HG02571 (cell line): Measurements from ENCODE around the gene CASP2.
A peak's percentile ranks its signal among the peaks of the same experiment; 100 is the strongest.

Experiments
- ATAC-seq: cut with Tn5 transposase; IDR thresholded peaks from one replicate; pipeline ENCODE4 v1.9.1; 2021; ENCODE audit warnings: mild to moderate bottlenecking, moderate library complexity; ENCODE audit not compliant: unreplicated experiment

CASP2 gene

DNA sequence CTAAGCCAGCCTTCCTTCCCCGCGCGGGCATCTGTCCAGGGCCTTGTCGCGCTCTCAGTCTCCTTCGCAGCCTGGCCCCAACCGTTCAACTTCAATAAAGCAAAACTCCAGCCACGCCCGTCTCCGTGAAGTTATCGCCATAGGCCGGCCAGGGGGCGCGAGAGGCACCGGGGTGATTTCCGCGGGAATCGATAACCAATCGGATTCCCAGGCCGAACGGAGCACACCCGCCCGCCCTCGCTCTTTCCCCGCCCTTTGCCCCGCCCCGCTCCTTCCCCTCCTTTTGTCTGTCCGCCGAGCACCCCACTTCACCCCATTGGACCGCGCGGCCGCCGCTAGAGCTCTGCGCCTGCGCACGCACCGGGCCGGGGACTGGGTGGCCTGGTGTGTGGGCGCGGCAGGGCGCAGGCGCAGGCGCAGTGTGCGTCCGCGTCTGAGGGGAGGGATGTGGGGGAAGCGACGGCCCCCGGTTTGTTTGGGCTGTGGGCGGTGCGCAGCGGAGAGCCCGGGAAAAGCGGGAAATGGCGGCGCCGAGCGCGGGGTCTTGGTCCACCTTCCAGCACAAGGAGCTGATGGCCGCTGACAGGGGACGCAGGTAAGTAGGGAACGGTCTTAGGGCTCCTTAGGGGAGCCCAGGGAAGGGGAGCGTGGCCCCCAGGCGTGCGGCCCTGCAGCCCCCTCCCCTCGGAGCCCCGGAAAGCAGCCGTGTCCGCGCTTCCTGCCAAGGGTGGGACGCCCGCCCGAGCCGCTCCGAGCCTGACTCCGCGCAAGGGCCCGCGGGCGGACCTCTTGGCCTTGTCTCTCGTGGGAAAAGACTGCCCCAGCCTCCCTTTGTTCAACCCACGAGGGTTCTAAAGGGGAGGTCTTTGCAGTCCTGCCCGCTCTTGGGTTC, at the start of gene CASP2:
CASP2 (plus strand) TSS at position 417 of the 892 bp plus-strand sequence; CDS start at position 522, 105 bp downstream.
- peak; percentile 89 for ATAC-seq

GRCh38 chr7:143239813-143240212, 48.3 kb upstream of the CASP2 start:
- no peak for ATAC-seq

DNA sequence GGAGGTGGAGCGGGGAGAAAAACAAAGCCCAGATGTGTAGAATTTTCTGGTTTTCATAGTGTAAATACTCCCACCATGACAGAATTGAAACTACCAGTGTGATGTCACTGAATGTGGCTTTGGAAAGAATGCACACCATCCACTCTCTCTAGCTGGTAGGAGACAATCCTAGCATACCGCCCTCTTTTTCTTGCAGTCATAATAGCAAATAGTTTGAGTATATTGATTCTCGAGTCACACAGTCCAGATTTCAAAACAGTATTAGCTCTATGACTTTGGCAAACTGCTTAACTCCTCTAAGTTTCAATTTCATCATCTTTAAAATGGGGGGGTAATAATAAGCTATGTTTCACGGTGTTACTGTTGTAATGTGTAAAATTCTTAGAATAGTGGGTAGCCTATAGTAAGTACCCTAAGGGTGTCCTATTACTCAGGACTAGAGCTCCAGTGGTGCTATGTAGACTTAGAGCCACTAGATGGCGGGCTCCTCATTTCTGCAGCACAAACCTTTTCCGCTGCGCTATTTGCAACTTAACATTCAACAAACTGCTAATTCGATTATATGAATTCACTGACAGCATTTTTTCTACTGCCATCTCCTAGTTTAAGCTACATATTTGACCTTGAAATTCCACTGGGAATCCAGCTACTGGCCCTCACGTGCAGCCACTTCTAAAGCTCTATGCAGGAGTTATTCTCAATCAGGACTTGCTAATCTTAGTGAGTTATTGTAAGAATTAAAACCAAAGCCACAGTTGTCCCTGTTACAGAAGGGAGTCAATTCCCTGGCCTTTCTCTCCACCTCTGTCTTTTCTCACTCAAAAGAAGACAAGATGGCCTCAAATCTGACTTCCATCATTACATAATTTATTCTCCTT, 47.6 kb upstream of the CASP2 start:
- ATAC-seq = peak; percentile 91

- no peak for ATAC-seq
Measured at GRCh38 chr7:143242306-143242705, 45.8 kb upstream of the CASP2 start.

- ATAC-seq = no peak
Measured at GRCh38 chr7:143243111-143243510, 45.0 kb upstream of the CASP2 start.

GRCh38 chr7:143243614-143244013, 44.5 kb upstream of the CASP2 start:
- no peak for ATAC-seq

- no peak for ATAC-seq
Measured at GRCh38 chr7:143244321-143244720, 43.8 kb upstream of the CASP2 start.

DNA sequence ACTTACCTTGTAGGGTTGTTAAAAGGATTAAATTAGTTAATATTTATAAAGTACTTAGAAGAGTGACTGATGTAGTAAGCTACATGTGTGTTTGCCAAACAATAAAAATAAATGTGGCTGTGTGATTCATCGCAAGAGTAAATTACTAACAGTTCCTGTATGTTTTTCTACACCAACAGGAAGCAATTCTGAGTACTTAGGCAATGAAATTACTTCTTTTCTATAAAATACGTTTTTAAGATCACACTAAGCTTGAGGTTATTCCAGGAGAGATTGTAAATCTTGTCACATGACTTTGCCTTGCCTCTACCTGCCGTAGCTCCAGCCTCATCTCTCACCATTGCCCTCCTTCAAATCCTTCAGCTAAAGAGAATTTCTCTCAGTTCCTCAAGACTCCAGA, 43.0 kb upstream of the CASP2 start:
- no peak for ATAC-seq

DNA sequence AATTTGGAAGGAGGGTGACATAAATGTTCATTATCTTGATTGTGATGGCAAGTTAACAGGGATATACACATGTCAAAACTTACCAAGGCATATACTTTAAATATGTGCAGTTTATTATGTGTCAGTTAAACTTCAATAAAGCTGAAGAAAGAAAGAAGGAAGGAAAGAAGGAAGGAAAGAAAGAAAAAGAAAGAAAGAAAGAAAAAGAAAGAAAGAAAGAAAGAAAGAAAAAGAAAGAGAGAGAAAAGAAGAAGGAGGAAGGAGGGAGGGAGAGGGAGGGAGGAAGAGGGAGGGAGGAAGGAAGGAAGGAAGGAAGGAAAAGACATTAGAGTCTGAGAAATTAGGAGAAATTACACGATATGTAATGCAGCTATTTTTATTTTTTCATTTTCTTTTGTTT, 40.8 kb upstream of the CASP2 start:
- no peak for ATAC-seq

DNA sequence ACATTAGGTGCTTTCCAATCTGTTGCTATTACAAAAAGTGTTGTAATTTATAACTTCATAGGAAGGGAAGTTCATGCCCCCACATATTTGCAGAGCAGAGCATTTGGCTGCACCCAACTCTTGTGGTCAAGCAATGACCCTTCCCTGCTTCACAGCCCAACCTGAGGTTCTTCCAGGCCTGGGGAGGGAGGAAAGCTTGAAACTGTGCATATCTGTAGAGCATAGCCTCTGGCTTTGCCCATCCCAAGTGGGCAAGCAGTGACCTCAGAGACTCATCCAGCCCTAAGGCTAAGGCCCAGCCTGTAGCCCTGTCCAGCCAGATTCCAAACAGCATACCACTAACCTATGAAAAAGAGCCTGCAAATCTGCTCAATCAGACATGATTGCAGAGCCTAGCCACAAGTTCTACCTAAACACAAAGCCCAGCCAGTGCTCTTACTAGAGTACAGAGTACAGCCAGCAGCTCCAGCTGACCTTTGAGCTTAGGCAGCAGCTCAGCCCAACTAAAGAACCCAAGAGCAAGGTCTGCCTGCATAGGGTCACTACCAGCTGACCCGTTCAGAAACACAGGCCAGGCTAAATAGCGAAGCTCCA, 39.3 kb upstream of the CASP2 start:
- no peak for ATAC-seq

DNA sequence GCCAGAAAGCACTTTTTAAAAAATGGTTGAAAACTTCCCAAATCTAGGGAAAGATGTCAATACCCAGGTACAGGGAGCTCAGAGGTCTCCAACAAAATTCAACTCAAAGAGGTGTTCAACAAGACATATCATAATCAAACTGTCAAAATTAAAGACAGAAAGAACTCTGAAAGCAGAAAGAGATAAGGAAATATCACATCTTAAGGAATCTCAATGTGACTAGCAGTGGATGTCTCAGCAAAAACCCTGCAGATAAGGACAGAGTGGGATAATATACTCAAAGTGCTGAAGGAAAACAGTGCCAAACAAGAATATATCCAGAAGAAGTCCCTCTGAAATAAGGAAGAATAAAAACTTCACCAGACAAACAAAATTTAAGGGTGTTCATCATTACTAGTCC, 38.0 kb upstream of the CASP2 start:
- ATAC-seq = no peak

- ATAC-seq = no peak
Measured at GRCh38 chr7:143250822-143251221, 37.3 kb upstream of the CASP2 start.

DNA sequence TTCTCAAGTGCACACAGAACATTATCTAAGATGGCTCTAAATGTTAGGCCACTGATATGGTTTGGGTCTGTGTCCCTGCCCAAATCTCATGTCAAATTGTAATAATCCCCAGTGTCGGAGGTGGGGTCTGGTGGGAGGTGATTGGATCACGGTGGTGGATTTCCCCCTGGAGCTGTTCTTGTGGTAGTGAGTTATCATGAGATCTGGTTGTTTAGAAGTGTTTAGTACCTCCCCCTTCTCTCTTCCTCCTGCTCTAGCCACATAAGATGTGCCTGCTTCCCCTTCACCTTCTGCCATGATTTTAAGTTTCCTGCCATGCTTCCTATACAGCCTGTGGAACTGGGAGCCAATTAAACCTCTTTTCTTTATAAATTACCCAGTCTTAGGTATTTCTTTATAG, 36.1 kb upstream of the CASP2 start:
- no peak for ATAC-seq

DNA sequence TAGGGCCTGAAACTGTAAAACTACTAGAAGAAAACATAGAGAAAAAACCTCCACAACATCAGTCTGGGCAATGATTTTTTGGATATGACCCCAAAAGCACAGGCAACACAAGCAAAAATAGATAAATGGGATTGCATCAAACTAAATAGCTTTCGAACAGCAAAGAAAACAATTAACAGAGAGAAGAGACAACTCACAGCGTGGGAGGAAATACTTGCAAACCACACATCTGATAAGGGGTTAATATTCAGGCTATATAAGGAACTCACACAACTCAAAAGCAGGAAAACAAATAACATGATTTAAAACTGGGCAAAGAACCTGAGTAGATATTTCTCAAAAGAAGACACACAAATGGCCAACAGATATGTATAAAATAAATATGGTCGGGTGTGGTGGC, 32.6 kb upstream of the CASP2 start:
- no peak for ATAC-seq

DNA sequence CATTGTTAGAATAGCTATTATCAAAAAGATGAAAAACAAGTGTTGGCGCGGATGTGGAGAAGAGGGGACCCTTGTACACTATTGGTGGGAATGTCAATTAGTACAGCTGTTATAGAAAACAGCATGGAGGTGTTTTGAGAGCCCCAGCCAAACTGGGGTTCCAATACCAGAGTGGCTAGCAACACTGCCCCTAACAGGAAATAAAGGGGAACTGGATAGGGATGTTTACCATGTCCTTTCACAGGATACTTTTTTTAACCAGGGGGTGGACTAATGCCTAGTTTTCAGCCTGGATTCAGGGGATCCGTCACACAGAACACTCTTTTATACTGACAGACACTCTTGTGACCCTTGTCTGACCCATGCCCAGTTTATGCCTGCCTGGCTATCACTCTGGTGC, 31.8 kb upstream of the CASP2 start:
- no peak for ATAC-seq

- peak; percentile 76 for ATAC-seq
Measured at GRCh38 chr7:143256932-143257331, 31.2 kb upstream of the CASP2 start.

DNA sequence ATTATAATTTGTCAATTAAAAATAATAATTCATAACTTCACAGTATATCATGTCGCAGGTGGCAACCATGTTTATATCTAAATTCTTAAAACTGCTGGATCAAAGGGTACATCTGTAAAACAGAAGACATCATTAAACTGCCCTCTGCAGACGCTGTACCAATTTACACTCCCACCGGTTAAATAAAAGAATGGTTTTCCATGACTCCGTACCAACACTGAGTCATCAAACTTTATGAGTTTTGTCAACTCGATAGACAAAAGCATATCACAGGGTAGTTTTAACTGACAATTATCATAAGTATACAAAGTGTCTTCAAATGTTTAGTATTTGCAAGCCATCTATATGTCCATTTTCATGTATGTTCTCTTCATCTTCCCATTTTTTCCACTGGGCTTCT, 30.6 kb upstream of the CASP2 start:
- no peak for ATAC-seq

DNA sequence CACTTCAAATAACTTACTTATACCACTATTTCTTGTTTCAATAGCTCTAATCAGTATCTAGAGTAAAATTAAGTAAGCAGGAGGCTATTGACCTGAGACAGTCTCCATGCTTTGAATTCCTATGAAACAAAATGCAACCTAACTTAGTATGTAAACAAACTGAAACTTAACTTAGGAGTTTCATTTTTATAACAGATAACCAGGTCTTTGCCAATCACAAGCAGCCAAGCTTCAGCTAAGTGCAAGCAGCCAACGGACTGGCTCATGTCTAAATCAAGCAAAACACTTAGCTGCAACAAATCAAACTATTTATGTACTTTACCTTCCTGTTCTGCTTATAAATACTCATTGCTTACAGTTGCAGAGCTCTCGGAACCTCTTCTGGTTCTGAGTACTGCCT, 29.3 kb upstream of the CASP2 start:
- peak; percentile 25 for ATAC-seq

- no peak for ATAC-seq
Measured at GRCh38 chr7:143259765-143260164, 28.4 kb upstream of the CASP2 start.

GRCh38 chr7:143261901-143262300, 26.2 kb upstream of the CASP2 start:
- no peak for ATAC-seq
